Loucy (cell line): ENCODE measurements around the gene C1QTNF1.

Experiments
- EZH2phosphoT487 ChIP-seq: fragments of 200-600 bp; IDR thresholded peaks from 2 replicates; pipeline ENCODE4 v1.6.1; 2018; ENCODE audit warnings: antibody characterized with exemption, mild to moderate bottlenecking, moderate library complexity, borderline replicate concordance
- TF ChIP-seq, protein P1 (sequence below): fragments of 200-600 bp; sonication (generic); conservative IDR thresholded peaks from 2 replicates; pipeline ENCODE4 v1.5.1; 2014; ENCODE audit warnings: mild to moderate bottlenecking, antibody characterized with exemption, low read length

DNA sequence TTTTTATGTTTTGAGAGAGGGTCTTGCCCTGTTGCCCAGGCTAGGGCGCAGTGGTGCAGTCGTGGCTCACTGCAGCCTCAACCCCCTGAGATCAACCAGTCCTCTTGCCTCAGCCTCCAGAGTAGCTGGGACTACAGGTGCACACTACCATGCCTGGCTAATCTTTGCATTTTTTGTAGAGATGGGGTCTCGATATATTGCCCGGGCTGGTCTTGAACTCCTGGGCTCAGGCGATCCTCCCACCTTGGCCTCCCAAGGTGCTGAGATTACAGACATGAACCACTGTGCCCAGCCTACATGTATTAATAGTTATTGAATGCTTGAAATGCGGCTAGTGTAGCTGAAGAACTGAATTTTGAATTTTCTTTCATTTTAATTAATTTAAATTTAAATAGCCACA lies 12.2 kb downstream of the C1QTNF1 start:
- TF ChIP-seq, protein P1, sequence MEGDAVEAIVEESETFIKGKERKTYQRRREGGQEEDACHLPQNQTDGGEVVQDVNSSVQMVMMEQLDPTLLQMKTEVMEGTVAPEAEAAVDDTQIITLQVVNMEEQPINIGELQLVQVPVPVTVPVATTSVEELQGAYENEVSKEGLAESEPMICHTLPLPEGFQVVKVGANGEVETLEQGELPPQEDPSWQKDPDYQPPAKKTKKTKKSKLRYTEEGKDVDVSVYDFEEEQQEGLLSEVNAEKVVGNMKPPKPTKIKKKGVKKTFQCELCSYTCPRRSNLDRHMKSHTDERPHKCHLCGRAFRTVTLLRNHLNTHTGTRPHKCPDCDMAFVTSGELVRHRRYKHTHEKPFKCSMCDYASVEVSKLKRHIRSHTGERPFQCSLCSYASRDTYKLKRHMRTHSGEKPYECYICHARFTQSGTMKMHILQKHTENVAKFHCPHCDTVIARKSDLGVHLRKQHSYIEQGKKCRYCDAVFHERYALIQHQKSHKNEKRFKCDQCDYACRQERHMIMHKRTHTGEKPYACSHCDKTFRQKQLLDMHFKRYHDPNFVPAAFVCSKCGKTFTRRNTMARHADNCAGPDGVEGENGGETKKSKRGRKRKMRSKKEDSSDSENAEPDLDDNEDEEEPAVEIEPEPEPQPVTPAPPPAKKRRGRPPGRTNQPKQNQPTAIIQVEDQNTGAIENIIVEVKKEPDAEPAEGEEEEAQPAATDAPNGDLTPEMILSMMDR: no peak
- no peak for TF ChIP-seq EZH2phosphoT487
